ENCODE results near the gene ECHS1.
A peak's percentile ranks its signal among the peaks of the same experiment; 100 is the strongest.

GRCh38 chr10:133378251-133379096 lies 5.3 kb upstream of the ECHS1 start:
- TF ChIP-seq, protein P1, sequence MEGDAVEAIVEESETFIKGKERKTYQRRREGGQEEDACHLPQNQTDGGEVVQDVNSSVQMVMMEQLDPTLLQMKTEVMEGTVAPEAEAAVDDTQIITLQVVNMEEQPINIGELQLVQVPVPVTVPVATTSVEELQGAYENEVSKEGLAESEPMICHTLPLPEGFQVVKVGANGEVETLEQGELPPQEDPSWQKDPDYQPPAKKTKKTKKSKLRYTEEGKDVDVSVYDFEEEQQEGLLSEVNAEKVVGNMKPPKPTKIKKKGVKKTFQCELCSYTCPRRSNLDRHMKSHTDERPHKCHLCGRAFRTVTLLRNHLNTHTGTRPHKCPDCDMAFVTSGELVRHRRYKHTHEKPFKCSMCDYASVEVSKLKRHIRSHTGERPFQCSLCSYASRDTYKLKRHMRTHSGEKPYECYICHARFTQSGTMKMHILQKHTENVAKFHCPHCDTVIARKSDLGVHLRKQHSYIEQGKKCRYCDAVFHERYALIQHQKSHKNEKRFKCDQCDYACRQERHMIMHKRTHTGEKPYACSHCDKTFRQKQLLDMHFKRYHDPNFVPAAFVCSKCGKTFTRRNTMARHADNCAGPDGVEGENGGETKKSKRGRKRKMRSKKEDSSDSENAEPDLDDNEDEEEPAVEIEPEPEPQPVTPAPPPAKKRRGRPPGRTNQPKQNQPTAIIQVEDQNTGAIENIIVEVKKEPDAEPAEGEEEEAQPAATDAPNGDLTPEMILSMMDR (IDR thresholded peaks at IDR 0.05): no peak
- peak; percentile 51 for TF ChIP-seq POLR2A (IDR thresholded peaks at IDR 0.05)

Measured in right lobe of liver (tissue), 4 donors.